Neural cell (in vitro differentiated cells): ENCODE data around the gene DIPK1C. TPM values are rescaled to one million over a fixed set of nuclear protein-coding genes. Genes with fewer than 3 reads are reported as not detected.
A peak's percentile ranks its signal among the peaks of the same experiment; 100 is the strongest.

ENCODE experiments used
- H2AFZ ChIP-seq: fragments of 200-600, 300-800 bp; sonication (generic), shearing (Covaris generic); 2 replicates; pipeline ENCODE4 v1.6.0; 2014; ENCODE audit warnings: low read depth, mild to moderate bottlenecking, antibody characterized with exemption, low read length, moderate library complexity
- H3F3A ChIP-seq: fragments of 200-600 bp; shearing (Covaris generic); 2 replicates; pipeline ENCODE4 v1.6.1; 2016; ENCODE audit warnings: mild to moderate bottlenecking, moderate library complexity, mixed read lengths, antibody characterized with exemption, low read length; ENCODE audit not compliant: insufficient read depth, poor library complexity, severe bottlenecking
- H3K27ac ChIP-seq: fragments of 200-600, 300-800 bp; sonication (generic), shearing (Covaris generic); 2 replicates; pipeline ENCODE4 v1.5.1; 2014; ENCODE audit warnings: mild to moderate bottlenecking, low read length, moderate library complexity
- H3K27me3 ChIP-seq: fragments of 300-800, 200-600 bp; sonication (generic), shearing (Covaris generic); 2 replicates; pipeline ENCODE4 v1.6.0; 2014; ENCODE audit warnings: mild to moderate bottlenecking, low read depth, low read length, moderate library complexity; ENCODE audit not compliant: insufficient read depth
- H3K36me3 ChIP-seq: fragments of 300-800, 200-600 bp; sonication (generic), shearing (Covaris generic); 2 replicates; pipeline ENCODE4 v1.5.1; 2014; ENCODE audit warnings: mild to moderate bottlenecking, antibody characterized with exemption, low read length, moderate library complexity; ENCODE audit not compliant: insufficient read depth
- H3K4me2 ChIP-seq: fragments of 300-800, 200-600 bp; sonication (generic), shearing (Covaris generic); 2 replicates; pipeline ENCODE4 v1.6.0; 2014; ENCODE audit warnings: mild to moderate bottlenecking, low read length
- H3K4me3 ChIP-seq: fragments of 300-800, 200-600 bp; sonication (generic), shearing (Covaris generic); 2 replicates; pipeline ENCODE4 v1.5.1; 2014; ENCODE audit warnings: mild to moderate bottlenecking, low read length, moderate library complexity
- H3K79me2 ChIP-seq: fragments of 200-600 bp; shearing (Covaris generic); replicated peaks from 2 replicates; pipeline ENCODE4 v1.6.0; 2014; ENCODE audit warnings: mild to moderate bottlenecking, low read length, moderate library complexity; ENCODE audit not compliant: insufficient read depth
- H3K9ac ChIP-seq: fragments of 300-800, 200-600 bp; sonication (generic), shearing (Covaris generic); 2 replicates; pipeline ENCODE4 v1.6.1; 2016; ENCODE audit warnings: mild to moderate bottlenecking, low read length, mixed read lengths
- H3K9me2 ChIP-seq: fragments of 200-600 bp; shearing (Covaris generic); 2 replicates; pipeline ENCODE4 v1.6.1; 2016; ENCODE audit warnings: mild to moderate bottlenecking, low read length, mixed read lengths; ENCODE audit not compliant: insufficient read depth
- H3K9me3 ChIP-seq: fragments of 200-600, 300-800 bp; sonication (generic), shearing (Covaris generic); 2 replicates; pipeline ENCODE4 v1.6.1; 2016; ENCODE audit warnings: mild to moderate bottlenecking, mixed run types, low read length, moderate library complexity, mixed read lengths
- H4K20me1 ChIP-seq: fragments of 200-600 bp; shearing (Covaris generic); 2 replicates; pipeline ENCODE4 v1.6.1; 2016; ENCODE audit warnings: mild to moderate bottlenecking, mixed run types; ENCODE audit not compliant: insufficient read depth
- CTCF ChIP-seq: fragments of 450-650 bp; IDR thresholded peaks from 2 replicates; pipeline ENCODE4 v1.5.1; 2014; ENCODE audit warnings: antibody characterized with exemption, mild to moderate bottlenecking, moderate library complexity; ENCODE audit not compliant: poor library complexity, severe bottlenecking
- EZH2 ChIP-seq: fragments of 200-600, 300-800 bp; shearing (Covaris generic), sonication (generic); IDR thresholded peaks from 2 replicates; pipeline ENCODE4 v1.6.1; 2014; ENCODE audit warnings: antibody characterized with exemption, low read length, borderline replicate concordance, mild to moderate bottlenecking; ENCODE audit not compliant: insufficient read depth, poor library complexity, severe bottlenecking
- MXI1 ChIP-seq: fragments of 450-650 bp; conservative IDR thresholded peaks from 2 replicates; pipeline ENCODE4 v1.6.1; 2014; ENCODE audit warnings: antibody characterized with exemption, mild to moderate bottlenecking; ENCODE audit not compliant: poor library complexity, severe bottlenecking
- POLR2AphosphoS5 ChIP-seq: IDR thresholded peaks from 2 replicates; pipeline ENCODE4 v1.6.1; 2012
- RAD21 ChIP-seq: fragments of 450-650 bp; conservative IDR thresholded peaks from 2 replicates; pipeline ENCODE4 v1.6.1; 2014; ENCODE audit warnings: antibody characterized with exemption, mild to moderate bottlenecking, moderate library complexity
- SMC3 ChIP-seq: fragments of 450-650 bp; conservative IDR thresholded peaks from 2 replicates; pipeline ENCODE4 v1.6.1; 2014; ENCODE audit warnings: antibody characterized with exemption, mild to moderate bottlenecking, moderate library complexity; ENCODE audit not compliant: poor library complexity
- polyA plus RNA-seq: library from polyadenylated mRNA; depleted of rRNA; stranded (reverse); fragments of >200 nt; gene quantifications from 2 replicates; pipeline ENCODE4 v1.2.3, GENCODE V29; 2014

DIPK1C gene
- polyA plus RNA-seq, 1 donor from 2014 or later, result not detected

GRCh38 chr18:74478316-74478715 is 21.2 kb upstream of the DIPK1C start:
- H3K4me3 ChIP-seq, result no peak overlapping the region
- H3K79me2 ChIP-seq, result no peaks in the 10 kb centered on the region
- no peaks in the 10 kb centered on the region for H4K20me1 ChIP-seq
- H3K9ac ChIP-seq, result no peak overlapping the region
- H3F3A ChIP-seq, result no peaks in the 10 kb centered on the region
- no peak for TF ChIP-seq EZH2
- TF ChIP-seq MXI1, result no peak
- no peak for TF ChIP-seq CTCF
- no peaks in the 10 kb centered on the region for H3K9me2 ChIP-seq
- H3K4me2 ChIP-seq, result no peak overlapping the region
- no peaks in the 10 kb centered on the region for H3K9me3 ChIP-seq
- no peaks in the 10 kb centered on the region for H3K36me3 ChIP-seq
- H2AFZ ChIP-seq, result no peak overlapping the region
- H3K27me3 ChIP-seq, result no peaks in the 10 kb centered on the region
- no peak overlapping the region for H3K27ac ChIP-seq

GRCh38 chr18:74477771-74478170 is 20.7 kb upstream of the DIPK1C start:
- no peaks in the 10 kb centered on the region for H4K20me1 ChIP-seq
- no peak overlapping the region for H3K9ac ChIP-seq
- no peak overlapping the region for H2AFZ ChIP-seq
- no peak overlapping the region for H3K27ac ChIP-seq
- no peaks in the 10 kb centered on the region for H3K9me2 ChIP-seq
- no peak overlapping the region for H3K4me2 ChIP-seq
- no peaks in the 10 kb centered on the region for H3K9me3 ChIP-seq
- TF ChIP-seq POLR2AphosphoS5 (no peak), SMC3 (no peak), RAD21 (no peak)
- H3K27me3 ChIP-seq, result no peaks in the 10 kb centered on the region
- H3F3A ChIP-seq, result no peaks in the 10 kb centered on the region
- H3K4me3 ChIP-seq, result no peak overlapping the region
- H3K36me3 ChIP-seq, result no peaks in the 10 kb centered on the region
- H3K79me2 ChIP-seq, result no peaks in the 10 kb centered on the region

- Histone ChIP-seq H3K9me3 (no peaks in the 10 kb centered on the region), H3K4me2 (no peak overlapping the region), H3K27ac (no peak overlapping the region), H3K79me2 (no peaks in the 10 kb centered on the region), H3K4me3 (no peak overlapping the region), H4K20me1 (no peaks in the 10 kb centered on the region), H2AFZ (no peak overlapping the region), H3K27me3 (no peaks in the 10 kb centered on the region), H3K36me3 (no peaks in the 10 kb centered on the region), H3F3A (no peaks in the 10 kb centered on the region), H3K9ac (no peak overlapping the region), H3K9me2 (no peaks in the 10 kb centered on the region)
- TF ChIP-seq SMC3, result no peak
- peak; percentile 50 for TF ChIP-seq CTCF
These were observed 19.0 kb upstream of the DIPK1C start for GRCh38 chr18:74476140-74476539.
